NCI-H1092 (cell line): ENCODE data around the gene KIAA1755.

Experiments
- DNase-seq: peaks from one replicate; lab custom pipeline; 2025; lab: John Stamatoyannopoulos, UW

KIAA1755 gene

GRCh38 chr20:38241201-38241600 lies 19.3 kb downstream of the KIAA1755 start:
- no peak for DNase-seq

- DNase-seq = no peak
Observed at GRCh38 chr20:38239441-38239840, 21.1 kb downstream of the KIAA1755 start.

GRCh38 chr20:38238829-38239228 lies 21.7 kb downstream of the KIAA1755 start:
- DNase-seq = no peak

- no peak for DNase-seq
Observed at GRCh38 chr20:38237381-38237780, 23.2 kb downstream of the KIAA1755 start.

GRCh38 chr20:38231531-38232121 lies 28.9 kb downstream of the KIAA1755 start:
- DNase-seq = no peak

GRCh38 chr20:38230957-38231526 lies 29.5 kb downstream of the KIAA1755 start:
- no peak for DNase-seq

GRCh38 chr20:38230253-38230551 lies 30.3 kb downstream of the KIAA1755 start:
- no peak for DNase-seq

- DNase-seq = no peak
Observed at GRCh38 chr20:38229376-38230252, 30.9 kb downstream of the KIAA1755 start.

GRCh38 chr20:38228436-38228835 lies 32.1 kb downstream of the KIAA1755 start:
- no peak for DNase-seq

GRCh38 chr20:38227420-38228360 lies 32.8 kb downstream of the KIAA1755 start:
- DNase-seq = no peak

GRCh38 chr20:38226553-38226952 lies 34.0 kb downstream of the KIAA1755 start:
- DNase-seq = no peak

- DNase-seq = no peak
Observed at GRCh38 chr20:38225900-38226263, 34.7 kb downstream of the KIAA1755 start.

- DNase-seq = no peak
Observed at GRCh38 chr20:38225240-38225899, 35.2 kb downstream of the KIAA1755 start.

GRCh38 chr20:38224531-38224930 lies 36.0 kb downstream of the KIAA1755 start:
- no peak for DNase-seq

- DNase-seq = no peak
Observed at GRCh38 chr20:38223743-38224100, 36.8 kb downstream of the KIAA1755 start.

GRCh38 chr20:38222923-38223742 lies 37.4 kb downstream of the KIAA1755 start:
- DNase-seq = no peak

GRCh38 chr20:38222231-38222922 lies 38.2 kb downstream of the KIAA1755 start:
- peak; percentile 29 for DNase-seq

- peak; percentile 64 for DNase-seq
Observed at GRCh38 chr20:38221119-38221589, 39.4 kb downstream of the KIAA1755 start.

- DNase-seq = no peak
Observed at GRCh38 chr20:38220587-38221118, 39.9 kb downstream of the KIAA1755 start.
